ENCODE results near the gene UPP1. TPM values are rescaled to one million over a fixed set of nuclear protein-coding genes. Genes with fewer than 3 reads are reported as not detected.

Gene UPP1
- total and polyA plus RNA-seq, 10 of the 15 experiments (the other 5 are each of a cell fraction or from before 2014, with no cell fraction given) = 0.93 to 7.9 (median 3.8) TPM

- TF ChIP-seq ZBTB4 (CRISPR knock-in tag; IDR thresholded peaks at IDR 0.05) = no peak
- TF ChIP-seq FOS (IDR thresholded peaks at IDR 0.05; ENCODE audit: borderline replicate concordance, extremely low read depth, insufficient read length) = no peak
- no peak for TF ChIP-seq E4F1 (IDR thresholded peaks at IDR 0.05; ENCODE audit: borderline replicate concordance, partially characterized antibody)
- TF ChIP-seq ZBTB11 (CRISPR knock-in tag; IDR thresholded peaks at IDR 0.05) = no peak
- no peak for TF ChIP-seq ZNF24 (IDR thresholded peaks at IDR 0.05)
- TF ChIP-seq KAT2A (conservative IDR thresholded peaks at IDR 0.05; ENCODE audit: control insufficient read depth, low read depth, low read length) = no peak
- no peak for TF ChIP-seq MAX (IDR thresholded peaks at IDR 0.05; ENCODE audit: low read depth, low read length)
These were observed 18.0 kb downstream of the UPP1 start (continued) for GRCh38 chr7:48106906-48107659.
